HG02763 (cell line): ENCODE measurements around the gene AFAP1L2.
A peak's percentile ranks its signal among the peaks of the same experiment; 100 is the strongest.

Source experiments
- ATAC-seq: cut with Tn5 transposase; IDR thresholded peaks from one replicate; pipeline ENCODE4 v1.9.1; 2021; ENCODE audit warnings: mild to moderate bottlenecking, moderate library complexity; ENCODE audit not compliant: unreplicated experiment

AFAP1L2 gene

DNA sequence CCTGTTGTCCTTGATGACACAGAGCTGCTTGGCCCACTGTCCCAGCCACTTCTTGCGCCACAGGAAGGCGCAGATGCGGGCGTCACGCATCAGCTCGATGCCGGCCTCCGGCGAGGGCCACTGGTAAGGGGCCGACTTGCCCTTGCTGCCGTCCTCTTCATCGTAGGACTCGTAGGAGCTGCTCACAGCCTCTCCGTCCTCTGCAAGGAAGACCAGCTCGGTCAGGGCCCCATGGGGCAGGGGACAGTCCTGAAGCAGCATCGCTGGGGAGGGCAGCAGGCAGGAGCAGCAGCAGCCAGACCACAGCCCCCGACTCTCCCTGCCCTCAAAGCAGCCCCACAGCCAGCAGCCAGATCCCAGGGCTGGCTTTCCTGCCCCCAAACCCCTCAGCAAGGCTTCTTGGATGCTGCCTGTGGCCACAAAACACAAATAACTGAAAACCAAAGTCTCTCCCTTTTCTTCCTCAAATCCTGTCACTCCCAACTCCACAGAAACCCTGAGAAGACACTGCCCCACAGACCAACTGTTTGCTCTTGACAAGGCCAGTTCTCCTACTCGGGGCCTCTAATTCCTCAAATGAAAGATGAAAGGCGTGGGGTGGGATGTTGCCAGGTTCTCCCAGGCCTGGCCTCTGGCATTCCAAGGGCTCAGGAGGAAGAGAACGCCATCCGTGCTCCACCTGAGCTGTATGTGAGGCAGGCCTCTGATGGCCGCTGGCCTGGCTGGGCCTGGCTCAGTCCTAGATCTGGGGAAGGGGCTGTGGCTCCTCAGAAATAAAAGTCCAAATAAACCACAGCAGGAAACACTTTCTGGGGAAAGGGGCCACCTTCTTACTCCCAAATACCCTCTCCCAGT lies 88.5 kb downstream of the AFAP1L2 start:
- no peak for ATAC-seq

DNA sequence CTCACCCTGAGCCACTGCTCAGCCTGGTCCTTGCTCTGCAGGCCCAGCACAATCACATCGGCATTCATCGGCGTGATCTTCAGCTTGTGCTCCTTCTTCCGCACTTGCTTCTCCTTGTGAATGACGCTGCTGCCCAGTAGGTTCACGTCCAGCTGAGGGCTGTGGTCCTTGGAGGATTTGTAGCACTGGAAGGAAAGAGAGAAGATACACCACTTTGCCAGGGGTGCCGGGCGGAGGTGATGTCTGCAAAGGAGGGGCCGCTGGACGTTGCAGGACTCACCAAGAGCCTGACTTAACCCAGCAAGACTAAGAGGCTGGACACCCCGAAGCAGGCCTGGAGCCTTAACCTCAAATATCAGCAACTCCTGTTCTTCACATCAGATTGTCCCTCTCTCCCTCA lies 90.4 kb downstream of the AFAP1L2 start:
- ATAC-seq = no peak

DNA sequence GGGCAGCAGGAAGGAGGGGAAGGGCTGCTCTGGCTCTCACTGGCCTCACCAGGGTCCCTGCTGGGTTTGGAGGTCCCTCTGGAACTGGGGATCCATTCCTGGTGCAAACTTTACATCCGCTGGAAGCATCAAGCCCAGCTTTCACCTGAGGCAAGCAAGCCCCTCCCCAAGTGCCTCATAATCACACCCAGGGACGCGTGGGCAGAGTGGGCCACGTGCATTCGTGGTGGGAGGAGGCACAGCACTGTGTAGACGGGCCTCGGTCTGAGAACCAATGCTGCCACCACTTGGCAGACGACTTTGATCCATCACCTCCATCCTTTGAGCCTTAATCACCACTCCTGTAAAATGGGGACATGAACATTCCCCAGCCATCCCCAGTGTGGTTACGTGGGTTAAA lies 91.2 kb downstream of the AFAP1L2 start:
- ATAC-seq = no peak

DNA sequence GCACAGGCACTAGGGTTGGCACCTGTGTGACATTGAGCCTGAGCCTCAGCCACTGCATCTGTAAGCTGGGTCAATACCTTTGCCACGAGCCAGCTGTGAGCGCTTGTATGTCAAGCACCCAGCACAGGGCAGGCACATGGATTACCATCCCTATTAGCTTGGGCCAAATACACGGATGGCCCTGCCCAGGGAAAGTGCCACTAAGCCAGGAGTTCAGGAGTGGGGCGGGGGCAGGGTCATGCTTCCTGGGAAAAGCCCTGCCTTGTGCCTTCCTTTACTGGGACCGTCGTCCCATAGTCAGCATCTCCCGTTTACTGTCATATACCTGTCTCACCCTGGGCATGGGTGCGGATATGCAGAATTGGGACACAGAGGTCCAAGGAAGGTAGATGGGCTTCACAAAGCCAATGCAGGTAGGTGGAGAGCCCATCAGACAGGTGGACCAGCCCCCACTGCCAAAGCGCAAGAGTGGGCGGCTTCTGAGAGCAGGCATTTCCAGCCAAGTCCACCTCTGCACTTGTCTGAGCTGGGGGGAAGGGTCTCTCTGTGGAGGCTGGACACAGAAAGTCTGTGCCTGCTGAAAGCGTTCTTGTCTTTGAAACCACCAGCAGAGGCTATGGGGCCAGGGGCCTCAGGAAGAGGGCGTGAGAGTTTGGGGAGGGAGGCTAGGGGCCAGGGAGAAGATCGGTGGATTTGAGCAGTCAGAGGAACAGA lies 92.6 kb downstream of the AFAP1L2 start:
- no peak for ATAC-seq

DNA sequence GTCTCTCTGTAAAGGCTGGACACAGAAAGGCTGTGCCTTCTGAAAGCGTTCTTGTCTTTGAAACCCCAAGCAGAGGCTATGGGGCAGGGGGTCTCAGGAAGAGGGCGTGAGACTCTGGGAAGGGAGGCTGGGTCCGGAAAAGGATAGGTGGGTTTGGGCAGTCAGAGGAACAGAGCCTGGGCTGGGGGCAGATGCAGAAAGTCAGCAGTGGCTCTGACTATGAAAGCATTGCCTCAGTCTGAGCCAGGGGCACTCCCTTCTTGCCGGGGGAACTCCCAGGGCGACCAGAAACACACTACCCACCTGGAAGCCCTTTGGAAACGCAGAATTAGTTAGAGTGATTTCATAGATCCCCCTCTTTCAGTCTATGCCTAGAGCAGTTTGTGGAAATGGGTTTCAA lies 93.3 kb downstream of the AFAP1L2 start:
- no peak for ATAC-seq

DNA sequence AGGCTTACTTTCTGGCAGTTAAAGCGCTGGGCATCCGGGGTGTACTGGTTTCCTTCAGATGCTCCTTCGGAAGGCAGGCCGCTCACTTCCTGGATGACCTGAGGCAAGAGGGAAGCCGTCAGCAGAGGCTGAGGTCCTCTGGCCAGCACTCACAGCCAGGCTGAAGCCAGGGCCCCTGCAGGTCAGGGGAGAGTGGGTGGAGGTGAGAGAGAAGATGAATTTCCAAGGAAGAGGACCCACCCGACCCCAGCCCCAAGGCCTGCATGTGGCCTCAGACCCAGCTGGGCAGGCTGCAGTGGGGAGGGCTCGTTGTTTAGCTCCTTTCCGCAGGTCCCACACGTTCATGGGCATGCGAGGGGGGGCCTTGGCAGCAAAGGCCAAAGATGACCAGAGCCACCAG lies 94.0 kb downstream of the AFAP1L2 start:
- ATAC-seq = no peak

DNA sequence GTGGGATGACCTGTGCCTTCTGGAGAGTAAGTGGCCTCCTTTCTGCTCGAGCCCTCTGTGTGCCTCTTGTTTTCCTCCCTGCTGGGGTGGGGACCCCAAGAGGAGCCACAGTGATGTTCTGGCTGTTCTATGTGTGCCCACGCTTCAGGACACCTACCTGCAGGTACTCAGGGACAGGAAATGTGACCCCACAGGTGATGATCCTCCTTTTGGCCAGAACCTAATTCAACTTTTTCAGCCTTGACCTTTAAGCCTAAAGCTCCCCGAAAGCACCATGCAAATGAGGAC lies 95.0 kb downstream of the AFAP1L2 start:
- ATAC-seq = no peak

DNA sequence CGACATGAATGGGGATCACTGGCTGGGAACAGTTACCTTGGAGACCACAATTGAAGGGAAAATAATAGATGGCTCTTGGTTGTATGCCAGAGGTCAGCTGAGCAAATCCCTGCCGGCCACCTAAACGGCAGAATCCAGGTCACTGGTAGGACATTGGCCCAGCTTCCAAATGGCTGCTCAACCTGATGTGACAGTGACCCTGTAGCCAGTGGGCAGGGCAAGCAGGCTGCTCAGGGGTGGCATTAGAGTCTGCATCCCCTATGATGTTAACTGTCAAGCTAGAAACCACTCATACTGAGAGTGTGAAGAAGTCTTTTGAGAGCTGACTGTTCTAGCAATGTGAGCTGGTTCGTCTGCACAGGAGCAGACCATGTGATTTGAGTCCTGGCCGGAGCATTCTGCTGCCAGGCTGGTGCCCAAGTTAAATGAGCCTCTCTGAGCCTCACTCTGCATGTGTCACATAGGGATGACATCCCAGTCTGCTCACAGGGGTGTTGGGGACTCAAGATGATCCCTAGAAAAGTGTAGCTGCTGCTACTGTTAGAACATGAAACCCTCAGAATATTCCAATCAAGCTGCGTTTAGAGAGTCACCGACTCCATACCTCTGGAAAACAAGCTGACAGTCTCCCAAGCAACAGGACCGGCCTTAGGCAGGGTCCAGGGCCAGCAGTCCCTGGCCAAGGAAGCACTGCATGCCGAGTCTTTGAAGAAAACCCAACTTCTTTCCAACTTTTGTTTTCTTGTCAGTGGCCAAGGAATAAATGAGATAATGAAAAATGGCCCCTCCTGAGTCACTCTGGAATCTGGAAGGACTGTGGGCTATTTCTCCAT lies 95.6 kb downstream of the AFAP1L2 start:
- no peak for ATAC-seq

DNA sequence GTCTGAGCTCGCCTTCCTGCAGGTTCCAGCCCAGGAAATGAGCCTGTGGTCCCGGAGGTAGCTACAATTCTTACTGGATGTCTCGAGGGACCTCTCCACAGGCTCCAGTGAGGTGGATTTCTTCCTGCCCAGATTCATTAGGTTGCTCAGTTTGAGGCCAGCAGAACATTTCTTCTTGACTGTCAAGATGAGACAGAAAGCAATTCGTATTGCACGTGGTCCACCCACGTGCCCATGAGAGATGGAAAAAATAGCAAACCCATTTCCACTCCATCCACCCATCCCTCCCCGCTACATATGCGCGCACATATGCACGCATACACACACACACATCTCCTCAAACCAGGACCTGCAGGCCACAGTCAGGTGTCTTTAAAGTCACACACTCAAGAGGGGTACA lies 96.6 kb downstream of the AFAP1L2 start:
- no peak for ATAC-seq

DNA sequence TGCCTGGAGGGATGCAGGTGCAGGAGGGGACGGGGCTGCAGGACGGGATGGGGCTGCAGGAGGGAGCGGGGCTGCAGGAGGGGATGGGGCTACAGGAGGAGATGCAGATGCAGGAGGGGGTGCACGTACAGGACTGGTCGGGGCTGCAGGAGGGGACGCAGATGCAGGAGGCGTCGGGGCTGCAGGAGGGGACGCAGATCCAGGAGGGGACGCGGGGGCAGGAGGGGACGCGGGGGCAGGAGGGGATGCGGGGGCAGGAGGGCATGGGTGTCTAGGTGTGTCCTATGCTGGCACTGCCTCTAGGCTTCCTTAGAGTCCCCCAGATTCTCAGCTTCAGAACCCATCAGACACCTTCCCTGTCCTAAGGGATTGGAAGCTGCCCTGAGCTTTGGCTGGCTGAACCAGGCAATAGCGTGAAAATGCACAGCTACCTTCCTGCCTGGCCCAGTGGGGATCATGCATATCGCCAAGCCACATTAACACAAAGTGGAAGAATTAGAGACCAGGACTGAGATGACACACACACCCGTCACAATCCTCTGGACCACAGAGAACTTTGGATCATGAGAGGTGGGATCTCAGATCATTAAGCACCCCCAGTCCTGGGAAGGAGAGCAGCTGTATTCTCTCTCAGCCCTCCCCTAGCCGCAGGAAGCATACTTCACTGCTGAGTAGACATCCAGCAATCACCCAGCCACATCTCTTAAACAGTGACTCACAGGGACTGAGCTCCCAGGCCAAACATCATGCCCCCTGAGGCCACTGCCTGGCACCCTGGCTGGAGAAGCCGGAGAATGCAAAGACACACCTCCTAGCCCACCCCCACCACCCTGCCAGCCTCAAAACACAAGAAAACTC lies 98.0 kb downstream of the AFAP1L2 start:
- no peak for ATAC-seq

DNA sequence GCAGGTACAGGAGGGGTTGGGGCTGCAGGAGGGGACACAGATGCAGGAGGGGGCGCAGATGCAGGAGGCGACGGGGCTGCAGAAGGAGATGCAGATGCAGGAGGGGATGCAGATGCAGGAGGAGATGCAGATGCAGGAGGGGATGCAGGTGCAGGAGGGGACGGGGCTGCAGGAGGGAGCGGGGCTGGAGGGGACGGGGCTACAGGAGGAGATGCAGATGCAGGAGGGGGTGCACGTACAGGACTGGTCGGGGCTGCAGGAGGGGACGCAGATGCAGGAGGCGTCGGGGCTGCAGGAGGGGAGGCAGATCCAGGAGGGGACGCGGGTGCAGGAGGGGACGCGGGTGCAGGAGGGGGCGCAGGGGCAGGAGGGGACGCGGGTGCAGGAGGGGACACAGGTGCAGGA lies 98.8 kb downstream of the AFAP1L2 start:
- no peak for ATAC-seq

DNA sequence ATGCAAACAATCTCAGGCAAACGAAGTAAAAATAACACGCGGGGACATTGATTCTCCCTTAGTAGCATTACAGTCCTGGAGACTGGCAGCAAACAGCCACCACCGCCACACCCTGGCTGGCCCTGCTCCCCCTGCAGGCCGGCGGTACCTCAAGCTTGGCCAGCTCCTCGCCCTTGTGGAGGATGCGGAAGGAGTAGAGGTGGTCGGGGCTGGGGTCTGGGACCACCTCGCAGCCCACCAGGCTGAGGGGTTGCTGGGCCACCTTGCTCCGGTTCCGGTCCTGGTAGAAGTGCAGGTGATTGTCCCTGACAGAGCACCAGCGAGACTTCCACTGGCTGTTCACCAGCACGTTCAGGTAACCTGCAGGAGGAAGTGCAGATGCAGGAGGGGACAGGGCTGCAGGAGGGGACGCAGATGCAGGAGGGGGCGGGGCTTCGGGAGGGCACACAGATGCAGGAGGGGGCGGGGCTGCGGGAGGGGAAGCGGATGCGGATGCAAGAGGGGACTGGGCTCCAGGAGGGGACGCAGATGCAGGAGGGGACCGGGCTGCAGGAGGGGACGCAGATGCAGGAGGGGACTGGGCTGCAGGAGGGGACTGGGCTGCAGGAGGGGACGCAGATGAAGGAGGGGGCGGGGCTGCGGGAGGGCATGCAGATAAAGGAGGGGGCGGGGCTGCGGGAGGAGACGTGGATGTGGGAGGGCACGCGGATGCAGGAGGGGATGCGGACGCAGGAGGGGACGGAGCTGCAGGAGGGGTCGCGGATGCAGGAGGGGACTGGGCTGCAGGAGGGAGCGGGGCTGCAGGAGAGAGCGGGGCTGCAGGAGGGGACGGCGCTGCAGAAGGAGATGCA lies 99.5 kb downstream of the AFAP1L2 start:
- ATAC-seq = peak; percentile 42

DNA sequence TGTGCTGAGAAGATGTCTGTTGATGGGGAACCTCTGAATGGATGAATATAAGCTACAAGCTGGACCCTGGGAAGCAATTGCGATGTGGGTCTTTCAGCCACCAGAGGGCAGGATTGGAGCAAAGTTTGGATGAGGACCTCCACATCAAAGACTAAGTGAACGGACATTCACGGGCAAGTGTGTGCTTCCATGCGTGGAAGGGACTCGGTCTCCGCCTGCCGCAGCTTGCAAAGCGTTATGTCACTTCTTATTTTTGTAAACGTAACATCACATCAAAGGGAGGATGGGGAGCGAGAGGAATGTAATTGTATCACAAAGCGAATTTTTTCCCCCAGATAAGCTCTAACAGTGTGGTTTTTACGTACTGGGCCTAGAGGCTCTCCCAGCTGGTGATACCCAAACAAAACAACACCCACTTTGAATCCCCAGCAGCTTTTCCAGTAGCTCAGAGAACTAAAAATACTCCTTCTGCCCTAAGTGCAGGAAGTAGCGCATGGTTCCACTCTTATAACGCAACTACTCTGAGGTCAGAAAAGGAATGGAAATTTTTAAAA lies 100.2 kb downstream of the AFAP1L2 start:
- ATAC-seq = peak; percentile 84

DNA sequence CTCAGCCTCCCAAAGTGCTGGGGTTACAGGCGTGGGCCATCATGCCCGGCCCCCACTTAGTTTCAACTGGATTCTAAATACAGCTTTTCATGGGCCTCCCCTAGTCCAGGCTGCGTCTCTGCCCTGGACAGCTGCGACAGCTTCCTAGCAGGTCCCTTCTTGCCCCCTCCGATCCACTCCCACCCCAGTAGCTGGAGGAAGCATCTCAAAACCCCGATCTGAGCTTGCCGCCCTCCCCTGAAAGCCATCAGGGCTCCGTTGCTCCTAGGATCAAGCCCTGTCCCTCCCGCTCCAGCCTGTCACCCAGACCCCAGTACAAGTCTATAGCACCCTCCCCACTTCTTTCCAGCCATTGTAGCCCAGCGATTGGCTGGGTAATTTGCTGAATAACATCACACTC lies 100.7 kb downstream of the AFAP1L2 start:
- ATAC-seq = peak; percentile 11

DNA sequence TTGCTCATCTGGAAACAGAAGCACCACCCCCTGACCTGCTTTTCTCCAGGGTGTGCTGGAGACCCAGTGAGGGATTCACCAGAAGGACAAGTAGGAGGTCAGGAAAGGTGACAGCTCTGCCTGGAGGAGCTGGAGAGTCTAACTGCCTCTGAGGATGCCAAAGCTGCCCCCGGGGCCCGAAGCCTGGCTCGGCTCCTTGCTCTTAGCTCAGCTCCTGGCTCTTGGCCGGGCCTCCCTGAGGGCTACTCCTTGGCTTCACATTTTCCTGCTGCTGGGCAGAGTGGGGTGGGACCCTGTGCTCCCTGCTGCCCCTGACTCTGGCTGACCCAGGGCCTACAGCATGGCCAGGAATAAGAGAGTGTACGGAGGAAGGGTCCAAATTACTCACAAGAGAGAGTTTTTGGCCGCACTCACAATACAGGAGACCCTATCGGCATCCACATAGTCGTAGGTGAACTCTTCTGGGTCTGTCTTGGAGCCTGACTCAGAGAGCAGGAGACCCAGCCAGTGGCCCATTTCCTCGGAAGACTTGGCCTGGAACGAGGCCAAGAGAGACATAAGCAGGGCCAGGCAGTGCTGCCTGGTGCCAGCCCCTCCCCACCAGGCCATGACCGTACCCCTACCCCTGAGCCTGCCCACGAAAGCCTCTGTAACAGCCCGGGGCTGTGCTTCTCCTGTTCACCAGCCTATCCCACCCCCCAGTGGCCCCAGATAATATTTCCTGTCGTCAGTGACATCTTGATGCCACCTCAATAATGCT lies 102.2 kb downstream of the AFAP1L2 start:
- ATAC-seq = no peak

DNA sequence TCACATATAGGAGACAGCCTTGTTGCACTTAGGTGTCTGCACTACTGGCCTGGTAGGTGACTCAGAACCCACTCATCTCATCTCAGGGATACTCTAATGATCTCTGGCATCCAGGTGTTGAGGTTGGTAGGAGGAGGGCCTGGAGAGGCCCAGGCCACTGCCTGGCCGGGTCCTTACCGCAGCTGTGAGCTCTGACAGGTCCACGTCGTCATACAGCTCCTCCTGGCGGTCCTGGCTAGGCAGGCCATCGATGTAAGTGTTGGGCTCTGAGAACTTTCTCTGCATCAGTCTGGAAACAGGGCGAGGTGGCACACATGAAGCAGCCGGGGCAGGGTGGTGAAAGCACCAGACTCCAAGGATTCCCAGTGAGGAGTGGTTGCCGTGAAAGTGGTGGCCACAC lies 103.1 kb downstream of the AFAP1L2 start:
- ATAC-seq = no peak

DNA sequence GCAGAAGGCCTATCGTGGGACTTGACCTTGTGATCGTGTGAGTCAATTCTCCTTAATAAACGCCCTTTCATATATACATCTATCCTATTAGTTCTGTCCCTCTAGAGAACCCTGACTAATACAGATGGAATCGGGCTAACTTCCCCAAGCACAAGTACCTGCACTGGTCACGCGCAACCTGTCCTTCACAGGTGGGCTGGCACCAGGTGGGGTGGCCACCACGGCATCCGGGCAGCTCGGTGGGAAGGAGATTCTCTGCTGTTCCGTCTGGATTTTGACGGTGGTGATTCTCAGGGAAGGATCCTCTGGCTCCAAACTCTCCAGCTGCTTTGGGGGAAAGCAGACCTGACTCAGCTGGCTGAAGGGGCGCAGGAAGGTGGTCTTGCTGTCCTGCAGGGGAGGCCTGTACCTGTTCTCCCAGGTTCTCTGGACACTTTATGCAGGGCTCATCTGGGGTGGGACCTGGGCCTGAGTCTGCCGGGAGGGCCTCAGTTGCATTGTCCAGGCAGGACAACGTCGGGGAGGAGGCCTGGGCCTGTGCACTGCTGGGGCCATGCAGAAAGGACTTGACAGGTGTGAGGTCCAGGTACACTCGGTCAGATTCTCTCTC lies 104.2 kb downstream of the AFAP1L2 start:
- no peak for ATAC-seq

DNA sequence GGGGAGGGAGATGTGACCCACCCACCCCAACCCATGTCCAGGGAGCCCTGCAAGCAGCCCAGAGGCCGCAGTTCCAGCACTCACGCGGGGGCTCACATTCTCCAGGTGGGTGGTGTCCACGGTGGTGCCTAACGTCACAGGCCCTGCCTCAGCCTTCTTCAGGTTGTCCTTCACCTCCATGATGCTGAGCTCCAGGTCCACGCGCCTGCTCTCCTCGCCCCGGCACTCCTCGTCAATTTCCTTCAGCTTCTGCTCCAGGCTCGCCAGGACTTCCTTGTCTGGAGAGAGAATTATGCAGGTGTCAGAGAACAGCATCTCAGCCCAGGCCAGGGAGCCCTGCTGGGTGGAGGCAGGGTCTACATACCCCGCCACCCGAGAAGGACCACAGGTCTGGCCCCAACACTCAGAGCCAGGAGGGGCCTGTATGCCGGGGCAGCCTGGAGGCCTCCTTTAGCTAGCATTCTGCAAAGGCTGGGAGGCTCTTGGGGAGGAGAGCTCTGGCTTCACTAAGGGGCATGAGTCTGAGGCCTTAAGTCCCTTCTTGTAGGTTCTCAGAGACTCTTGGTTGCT lies 107.1 kb downstream of the AFAP1L2 start:
- ATAC-seq = no peak
